Hepatocyte (in vitro differentiated cells): Measurements from ENCODE around the gene PTPRN2.

Source experiments
- EZH2 ChIP-seq: fragments of 200-600 bp; sonication (generic); IDR thresholded peaks from 2 replicates; pipeline ENCODE4 v1.6.1; 2016; ENCODE audit warnings: antibody characterized with exemption, mild to moderate bottlenecking, borderline replicate concordance
- EZH2phosphoT487 ChIP-seq: fragments of 200-600 bp; sonication (generic); IDR thresholded peaks from one replicate; pipeline ENCODE4 v1.6.1; 2018; ENCODE audit warnings: antibody characterized with exemption, mild to moderate bottlenecking, low read depth, moderate library complexity; ENCODE audit not compliant: unreplicated experiment, severe bottlenecking
- TF ChIP-seq, protein P1 (sequence below): fragments of 200-600 bp; sonication (generic); IDR thresholded peaks from 2 replicates; pipeline ENCODE4 v1.5.1; 2016; ENCODE audit warnings: antibody characterized with exemption, mild to moderate bottlenecking; ENCODE audit not compliant: poor library complexity

GRCh38 chr7:157808042-157808441 is 779.6 kb downstream of the PTPRN2 start:
- TF ChIP-seq, protein P1, sequence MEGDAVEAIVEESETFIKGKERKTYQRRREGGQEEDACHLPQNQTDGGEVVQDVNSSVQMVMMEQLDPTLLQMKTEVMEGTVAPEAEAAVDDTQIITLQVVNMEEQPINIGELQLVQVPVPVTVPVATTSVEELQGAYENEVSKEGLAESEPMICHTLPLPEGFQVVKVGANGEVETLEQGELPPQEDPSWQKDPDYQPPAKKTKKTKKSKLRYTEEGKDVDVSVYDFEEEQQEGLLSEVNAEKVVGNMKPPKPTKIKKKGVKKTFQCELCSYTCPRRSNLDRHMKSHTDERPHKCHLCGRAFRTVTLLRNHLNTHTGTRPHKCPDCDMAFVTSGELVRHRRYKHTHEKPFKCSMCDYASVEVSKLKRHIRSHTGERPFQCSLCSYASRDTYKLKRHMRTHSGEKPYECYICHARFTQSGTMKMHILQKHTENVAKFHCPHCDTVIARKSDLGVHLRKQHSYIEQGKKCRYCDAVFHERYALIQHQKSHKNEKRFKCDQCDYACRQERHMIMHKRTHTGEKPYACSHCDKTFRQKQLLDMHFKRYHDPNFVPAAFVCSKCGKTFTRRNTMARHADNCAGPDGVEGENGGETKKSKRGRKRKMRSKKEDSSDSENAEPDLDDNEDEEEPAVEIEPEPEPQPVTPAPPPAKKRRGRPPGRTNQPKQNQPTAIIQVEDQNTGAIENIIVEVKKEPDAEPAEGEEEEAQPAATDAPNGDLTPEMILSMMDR, result no peak
- TF ChIP-seq EZH2 (no peak), EZH2phosphoT487 (no peak)
